ENCODE results near the gene FMNL2.

DNA sequence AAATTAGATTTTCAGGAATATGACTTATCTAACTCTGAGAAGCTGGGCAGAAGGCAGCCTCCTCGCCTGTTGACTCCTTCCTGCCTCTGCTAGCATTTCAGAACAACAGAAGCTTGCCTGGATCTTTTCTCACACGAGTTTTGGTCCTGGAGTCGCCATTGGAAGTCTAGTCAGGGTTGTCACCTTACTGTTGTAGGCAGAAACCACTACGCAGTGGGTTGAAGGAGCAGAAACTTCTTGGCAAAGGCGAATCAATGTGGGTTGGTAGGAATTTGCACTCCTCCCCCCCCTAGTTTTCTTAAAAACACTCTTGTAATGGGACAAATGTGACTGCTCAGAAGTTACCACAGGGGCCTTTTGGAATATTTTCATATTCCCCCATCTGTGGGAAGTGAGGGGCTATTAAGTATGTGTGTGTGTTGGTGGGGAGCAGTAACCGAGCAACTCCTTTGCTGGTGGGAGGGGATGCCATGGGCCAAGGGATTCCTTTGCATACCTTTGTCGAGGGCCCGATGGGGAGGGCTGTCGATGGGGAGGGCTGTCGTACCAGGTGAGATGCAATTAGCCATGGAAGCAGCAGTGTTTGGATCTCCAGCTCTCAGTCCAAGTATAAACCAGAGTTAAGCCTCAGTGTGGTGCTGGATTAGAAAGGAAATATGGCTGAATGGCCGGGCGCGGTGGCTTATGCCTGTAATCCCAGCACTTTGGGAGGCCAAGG is 117.4 kb downstream of the FMNL2 start:
- TF ChIP-seq POLR2A (IDR thresholded peaks at IDR 0.05; ENCODE audit: low read depth) (no peak), POLR2AphosphoS5 (IDR thresholded peaks at IDR 0.05) (no peak)
- TF ChIP-seq, protein P1, sequence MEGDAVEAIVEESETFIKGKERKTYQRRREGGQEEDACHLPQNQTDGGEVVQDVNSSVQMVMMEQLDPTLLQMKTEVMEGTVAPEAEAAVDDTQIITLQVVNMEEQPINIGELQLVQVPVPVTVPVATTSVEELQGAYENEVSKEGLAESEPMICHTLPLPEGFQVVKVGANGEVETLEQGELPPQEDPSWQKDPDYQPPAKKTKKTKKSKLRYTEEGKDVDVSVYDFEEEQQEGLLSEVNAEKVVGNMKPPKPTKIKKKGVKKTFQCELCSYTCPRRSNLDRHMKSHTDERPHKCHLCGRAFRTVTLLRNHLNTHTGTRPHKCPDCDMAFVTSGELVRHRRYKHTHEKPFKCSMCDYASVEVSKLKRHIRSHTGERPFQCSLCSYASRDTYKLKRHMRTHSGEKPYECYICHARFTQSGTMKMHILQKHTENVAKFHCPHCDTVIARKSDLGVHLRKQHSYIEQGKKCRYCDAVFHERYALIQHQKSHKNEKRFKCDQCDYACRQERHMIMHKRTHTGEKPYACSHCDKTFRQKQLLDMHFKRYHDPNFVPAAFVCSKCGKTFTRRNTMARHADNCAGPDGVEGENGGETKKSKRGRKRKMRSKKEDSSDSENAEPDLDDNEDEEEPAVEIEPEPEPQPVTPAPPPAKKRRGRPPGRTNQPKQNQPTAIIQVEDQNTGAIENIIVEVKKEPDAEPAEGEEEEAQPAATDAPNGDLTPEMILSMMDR (IDR thresholded peaks at IDR 0.05) = no peak

All from esophagus muscularis mucosa (tissue), 3 donors.